ENCODE data around the gene DNMT3A. TPM values are rescaled to one million over a fixed set of nuclear protein-coding genes. Genes with fewer than 3 reads are reported as not detected.

The DNMT3A gene
- total RNA-seq, 1 donor, result 18.5 TPM

DNA sequence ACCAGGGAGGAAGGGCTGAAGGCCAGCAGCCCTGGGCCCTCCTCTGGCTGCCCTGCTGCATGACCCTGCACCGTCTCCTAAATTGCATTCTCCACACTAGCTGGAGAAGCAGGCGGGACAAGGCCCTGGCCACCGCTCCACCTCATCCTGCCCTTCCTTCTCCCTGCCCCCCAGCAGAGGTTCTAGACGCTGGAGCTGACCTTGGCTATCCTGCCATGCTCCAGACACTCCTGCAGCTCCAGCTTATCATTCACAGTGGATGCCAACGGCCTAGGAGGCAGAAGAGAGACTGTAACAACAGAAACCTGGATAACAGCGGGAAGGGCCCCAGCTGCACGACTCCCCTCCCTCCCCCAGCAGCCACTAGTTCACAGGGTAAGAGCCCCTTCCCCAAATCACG lies 105.0 kb downstream of the DNMT3A start:
- no peak overlapping the region for H3K4me3 ChIP-seq (ENCODE audit: low read length)
- no peaks in the 10 kb centered on the region for H3K27me3 ChIP-seq (ENCODE audit: insufficient read depth, low read length)
- no peaks in the 10 kb centered on the region for H3K4me1 ChIP-seq (ENCODE audit: insufficient read depth, low read length)
- H3K9me3 ChIP-seq (ENCODE audit: low read depth, low read length), result no peaks in the 10 kb centered on the region

DNA sequence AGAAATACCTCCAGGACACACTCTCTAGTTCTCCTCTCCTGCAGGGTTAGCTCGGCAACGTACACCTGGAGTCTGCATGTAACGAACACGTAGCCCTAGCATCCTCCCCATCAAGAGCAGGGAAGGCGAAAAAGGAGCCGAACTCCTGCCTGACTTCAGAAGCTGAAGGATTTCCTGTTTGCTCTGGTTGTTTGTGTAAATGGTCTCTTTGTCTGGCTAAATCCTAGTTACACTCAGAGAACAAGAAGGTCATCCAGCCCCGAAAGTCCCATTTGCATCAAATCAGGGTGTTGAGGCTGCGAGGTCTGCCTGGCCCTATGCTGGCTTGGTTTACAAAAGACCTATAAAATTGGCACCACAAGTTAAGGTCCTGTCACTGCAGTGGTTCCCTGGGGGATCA lies 107.0 kb downstream of the DNMT3A start:
- Histone ChIP-seq H3K4me3 (ENCODE audit: low read length) (no peak overlapping the region), H3K27me3 (ENCODE audit: insufficient read depth, low read length) (no peaks in the 10 kb centered on the region), H3K4me1 (ENCODE audit: insufficient read depth, low read length) (no peaks in the 10 kb centered on the region), H3K9me3 (ENCODE audit: low read depth, low read length) (no peaks in the 10 kb centered on the region)

DNA sequence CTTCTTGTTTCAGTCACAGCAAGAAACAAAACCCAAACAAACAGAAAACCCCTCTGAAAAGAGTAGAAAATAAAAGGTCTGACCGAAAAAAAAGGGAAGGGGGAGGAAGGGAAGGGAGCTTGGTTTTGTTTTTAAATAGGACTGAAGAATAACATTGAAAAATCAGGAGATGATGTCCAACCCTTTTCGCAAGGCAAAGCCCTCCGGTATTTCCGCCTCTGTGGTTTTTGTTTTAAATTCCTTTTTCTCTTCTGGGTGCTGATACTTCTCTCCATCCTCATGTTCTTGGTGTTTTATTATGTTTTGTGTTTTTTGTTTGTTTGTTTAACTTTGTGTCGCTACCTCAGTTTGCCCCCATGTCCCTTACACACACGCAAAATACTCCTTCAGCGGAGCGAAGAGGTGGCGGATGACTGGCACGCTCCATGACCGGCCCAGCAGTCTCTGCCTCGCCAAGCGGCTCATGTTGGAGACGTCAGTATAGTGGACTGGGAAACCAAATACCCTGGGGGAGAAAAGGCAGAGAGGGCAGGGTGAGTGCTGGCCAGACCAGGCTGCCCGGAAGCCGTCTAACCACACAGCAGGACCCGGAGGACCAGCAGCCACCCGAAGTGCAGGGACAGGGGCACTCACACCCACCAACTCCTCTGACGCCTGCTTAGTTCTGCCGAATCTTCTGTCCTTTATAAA lies 107.7 kb downstream of the DNMT3A start:
- Histone ChIP-seq H3K9me3 (ENCODE audit: low read depth, low read length) (no peaks in the 10 kb centered on the region), H3K4me1 (ENCODE audit: insufficient read depth, low read length) (no peaks in the 10 kb centered on the region), H3K4me3 (ENCODE audit: low read length) (no peak overlapping the region), H3K27me3 (ENCODE audit: insufficient read depth, low read length) (no peaks in the 10 kb centered on the region)

DNA sequence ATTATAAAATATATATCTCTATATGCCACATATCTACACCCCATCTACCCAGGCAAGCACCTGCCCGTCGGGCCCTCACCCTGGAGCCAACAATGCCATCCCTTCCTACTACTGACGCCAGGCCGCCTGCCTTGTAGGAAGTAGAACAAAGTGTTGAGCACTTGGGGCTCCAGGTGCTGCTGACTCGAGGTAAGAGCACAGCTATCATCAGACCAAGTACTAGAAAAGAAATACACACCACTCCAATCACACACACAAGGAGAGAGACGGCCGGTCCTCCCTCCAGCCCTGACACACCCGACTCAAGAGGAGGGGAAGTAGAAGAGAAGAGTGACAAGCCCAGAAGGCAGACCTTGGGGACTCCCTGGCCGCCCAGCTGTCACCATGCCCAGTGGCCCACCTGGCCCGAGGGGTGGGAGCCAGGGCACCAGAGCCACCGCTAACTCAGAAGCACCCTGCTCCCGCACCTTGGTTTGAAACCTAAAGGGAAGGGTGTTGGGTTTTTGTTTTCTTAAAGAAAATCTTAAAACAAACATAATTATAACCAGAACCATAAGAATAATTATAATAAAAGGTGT lies 109.4 kb downstream of the DNMT3A start:
- Histone ChIP-seq H3K4me3 (ENCODE audit: low read length) (no peak overlapping the region), H3K27me3 (ENCODE audit: insufficient read depth, low read length) (no peaks in the 10 kb centered on the region), H3K9me3 (ENCODE audit: low read depth, low read length) (no peaks in the 10 kb centered on the region), H3K4me1 (ENCODE audit: insufficient read depth, low read length) (peaks cover 5% of the 10 kb centered on the region)

DNA sequence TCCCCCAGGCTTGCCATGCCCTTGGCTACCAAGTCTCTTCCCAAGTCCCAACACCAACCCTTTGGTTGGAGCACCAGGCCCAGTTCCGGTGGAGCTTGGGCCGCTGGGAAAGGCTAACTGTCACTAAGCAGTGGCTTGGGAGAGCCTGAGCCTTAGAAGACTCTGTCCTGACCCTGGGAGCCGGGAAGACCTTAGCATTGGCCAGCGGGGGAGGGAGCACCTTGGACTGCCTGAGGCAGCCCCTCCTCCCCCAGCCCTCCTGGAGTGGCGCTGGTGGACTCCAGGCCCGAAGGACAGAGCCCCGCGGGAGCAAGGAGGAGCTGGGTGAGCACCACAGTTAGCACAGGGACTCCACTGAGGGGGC lies 110.8 kb downstream of the DNMT3A start:
- Histone ChIP-seq H3K4me1 (ENCODE audit: insufficient read depth, low read length) (peaks cover 5% of the 10 kb centered on the region), H3K27me3 (ENCODE audit: insufficient read depth, low read length) (no peaks in the 10 kb centered on the region), H3K9me3 (ENCODE audit: low read depth, low read length) (no peaks in the 10 kb centered on the region), H3K4me3 (ENCODE audit: low read length) (no peak overlapping the region)

DNA sequence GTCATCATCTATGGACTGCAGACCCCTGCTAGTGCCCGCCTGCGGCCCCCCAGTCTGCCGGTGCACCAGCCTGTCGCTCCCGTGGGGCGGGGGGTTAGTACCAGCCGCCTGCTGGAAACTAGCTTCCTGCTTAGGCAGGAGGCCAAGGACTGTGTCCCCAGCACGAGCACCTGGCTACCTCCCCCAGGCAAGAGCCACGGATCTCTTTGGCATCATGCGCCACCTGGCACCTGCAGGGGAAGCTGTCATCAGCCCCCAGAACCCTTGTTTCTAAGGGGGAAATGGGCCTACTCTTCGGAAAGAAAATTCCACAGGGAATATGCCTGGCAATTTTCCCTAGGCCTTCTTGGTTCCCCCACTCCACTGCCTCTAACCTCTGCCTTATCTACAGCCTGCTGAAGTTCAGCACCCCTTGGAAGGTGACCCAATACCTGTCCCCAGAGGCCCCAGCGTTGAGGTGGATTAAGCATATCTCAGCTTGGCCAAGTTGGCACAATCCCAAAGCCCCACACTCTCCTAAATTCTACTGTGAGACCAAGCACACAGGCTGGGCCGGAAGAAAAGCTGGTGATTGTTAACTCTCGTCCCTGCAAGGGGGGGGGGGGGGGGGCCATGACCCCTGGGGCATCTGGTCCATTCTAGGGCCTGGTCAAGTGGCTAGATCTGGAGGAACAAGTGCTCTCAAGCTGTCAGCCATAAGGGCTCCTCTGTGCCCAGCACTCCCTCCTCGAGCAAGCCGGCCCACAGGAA lies 111.4 kb downstream of the DNMT3A start:
- Histone ChIP-seq H3K4me1 (ENCODE audit: insufficient read depth, low read length) (peaks cover 5% of the 10 kb centered on the region), H3K9me3 (ENCODE audit: low read depth, low read length) (no peaks in the 10 kb centered on the region), H3K27me3 (ENCODE audit: insufficient read depth, low read length) (no peaks in the 10 kb centered on the region), H3K4me3 (ENCODE audit: low read length) (no peak overlapping the region)

DNA sequence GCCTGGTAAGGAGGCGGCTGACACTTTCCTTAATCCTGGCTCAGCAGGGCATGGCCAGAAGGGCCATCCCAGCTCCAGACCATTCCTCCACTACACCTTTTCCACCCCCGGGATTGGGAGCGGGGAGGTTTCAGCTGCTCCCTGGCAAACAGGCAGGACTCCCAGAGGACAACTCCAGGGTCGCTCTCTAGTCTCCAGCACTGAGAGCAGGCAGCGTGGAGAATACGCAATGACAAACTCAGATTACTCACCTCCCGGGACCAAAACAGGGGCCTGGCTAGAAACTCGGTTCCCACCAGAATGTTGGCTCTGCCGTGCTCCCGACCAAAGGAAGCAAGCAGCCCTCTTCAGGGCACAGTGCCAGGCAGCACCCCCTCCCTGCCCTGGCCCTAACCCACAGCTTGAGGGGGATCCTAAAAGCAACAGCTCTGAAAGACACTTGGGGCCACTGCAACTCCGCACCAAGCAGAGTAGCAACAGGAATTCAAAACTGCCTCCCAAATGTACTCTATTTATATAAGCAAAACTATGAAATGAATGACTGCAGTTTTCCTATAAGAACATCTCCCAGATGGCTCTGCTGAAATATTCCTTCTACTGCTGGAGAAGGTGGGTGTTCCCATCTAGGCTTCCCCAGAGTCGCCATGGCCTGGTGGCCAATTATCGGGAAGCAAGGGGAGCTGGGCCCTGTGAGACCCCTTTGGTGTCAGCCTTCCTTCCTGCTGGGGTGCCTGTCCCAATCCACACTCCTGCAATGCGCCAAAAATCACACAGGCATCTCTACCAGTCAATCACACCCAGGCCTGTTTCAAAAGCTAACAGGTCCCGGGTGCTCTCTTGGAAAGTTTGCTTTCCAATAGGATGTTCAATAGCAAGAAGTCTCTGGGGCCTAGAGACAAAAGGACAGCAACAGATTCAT lies 112.2 kb downstream of the DNMT3A start:
- Histone ChIP-seq H3K27me3 (ENCODE audit: insufficient read depth, low read length) (no peaks in the 10 kb centered on the region), H3K9me3 (ENCODE audit: low read depth, low read length) (no peaks in the 10 kb centered on the region)

DNA sequence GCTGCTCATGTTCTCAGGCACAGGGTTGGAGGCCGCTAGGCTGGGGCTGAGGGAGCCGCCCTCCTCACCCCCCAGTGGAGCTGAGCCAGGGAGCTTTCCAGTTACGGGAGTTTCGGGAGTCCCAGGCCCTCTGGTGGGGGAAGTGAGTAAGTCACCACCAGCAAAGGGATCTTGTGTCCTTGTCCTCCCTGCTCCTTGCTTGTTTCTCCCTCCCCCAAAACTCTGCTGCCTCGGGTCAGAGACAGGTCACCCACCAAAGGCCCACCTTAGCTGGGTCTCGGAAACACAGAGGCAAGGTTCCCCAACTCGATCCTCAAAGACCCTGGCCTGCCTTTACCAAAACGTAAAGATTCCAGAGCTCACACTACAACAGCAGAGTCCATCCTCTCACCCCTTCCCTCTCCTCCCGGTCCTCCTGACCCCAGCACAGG lies 112.9 kb downstream of the DNMT3A start:
- Histone ChIP-seq H3K4me3 (ENCODE audit: low read length) (no peak overlapping the region), H3K27me3 (ENCODE audit: insufficient read depth, low read length) (no peaks in the 10 kb centered on the region), H3K4me1 (ENCODE audit: insufficient read depth, low read length) (peaks cover 5% of the 10 kb centered on the region), H3K9me3 (ENCODE audit: low read depth, low read length) (no peaks in the 10 kb centered on the region)

More for the DNA sequence above, 112.2 kb downstream of the DNMT3A start:
- peaks cover 5% of the 10 kb centered on the region for H3K4me1 ChIP-seq (ENCODE audit: insufficient read depth, low read length)
- no peak overlapping the region for H3K4me3 ChIP-seq (ENCODE audit: low read length)

DNA sequence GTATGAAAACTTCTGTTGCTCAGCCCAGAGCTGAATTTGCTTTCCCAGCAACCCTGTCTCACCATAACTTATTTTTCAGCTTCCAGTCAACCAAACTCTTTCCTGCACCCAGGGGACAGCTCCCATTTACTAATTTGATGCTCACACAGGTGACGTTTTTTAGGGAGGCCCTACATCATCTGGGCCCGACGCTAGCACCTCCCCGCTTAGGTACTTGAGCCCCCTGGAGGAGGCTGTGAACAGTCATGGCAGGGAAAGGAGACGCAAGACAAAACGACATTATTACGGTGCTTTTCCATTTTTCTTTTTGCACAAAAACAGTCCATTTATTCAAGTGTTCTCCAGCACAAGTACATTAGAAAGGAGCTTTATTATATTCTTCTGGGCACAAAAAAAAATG lies 114.1 kb downstream of the DNMT3A start:
- no peaks in the 10 kb centered on the region for H3K27me3 ChIP-seq (ENCODE audit: insufficient read depth, low read length)
- peaks cover 5% of the 10 kb centered on the region for H3K4me1 ChIP-seq (ENCODE audit: insufficient read depth, low read length)
- H3K9me3 ChIP-seq (ENCODE audit: low read depth, low read length), result no peaks in the 10 kb centered on the region
- H3K4me3 ChIP-seq (ENCODE audit: low read length), result no peak overlapping the region

DNA sequence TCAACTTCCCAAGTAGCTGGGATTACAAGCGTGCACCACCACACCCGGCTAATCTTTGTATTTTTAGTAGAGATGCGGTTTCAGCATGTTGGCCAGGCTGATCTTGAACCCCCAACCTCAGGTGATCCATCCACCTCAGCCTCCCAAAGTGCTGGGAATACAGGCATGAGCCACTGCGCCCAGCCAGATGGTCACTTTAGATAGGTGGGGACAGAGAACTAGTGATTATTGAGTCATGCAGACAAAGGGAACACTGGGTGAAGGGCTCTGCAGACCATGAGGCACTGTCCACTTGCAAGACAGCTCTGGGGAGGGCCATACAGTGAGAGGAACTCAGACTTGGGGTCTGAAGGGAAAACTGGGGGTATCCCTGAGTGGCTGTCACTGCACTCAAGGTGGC lies 114.9 kb downstream of the DNMT3A start:
- H3K4me1 ChIP-seq (ENCODE audit: insufficient read depth, low read length), result peaks cover 5% of the 10 kb centered on the region
- no peaks in the 10 kb centered on the region for H3K27me3 ChIP-seq (ENCODE audit: insufficient read depth, low read length)
- H3K9me3 ChIP-seq (ENCODE audit: low read depth, low read length), result no peaks in the 10 kb centered on the region
- H3K4me3 ChIP-seq (ENCODE audit: low read length), result no peak overlapping the region

DNA sequence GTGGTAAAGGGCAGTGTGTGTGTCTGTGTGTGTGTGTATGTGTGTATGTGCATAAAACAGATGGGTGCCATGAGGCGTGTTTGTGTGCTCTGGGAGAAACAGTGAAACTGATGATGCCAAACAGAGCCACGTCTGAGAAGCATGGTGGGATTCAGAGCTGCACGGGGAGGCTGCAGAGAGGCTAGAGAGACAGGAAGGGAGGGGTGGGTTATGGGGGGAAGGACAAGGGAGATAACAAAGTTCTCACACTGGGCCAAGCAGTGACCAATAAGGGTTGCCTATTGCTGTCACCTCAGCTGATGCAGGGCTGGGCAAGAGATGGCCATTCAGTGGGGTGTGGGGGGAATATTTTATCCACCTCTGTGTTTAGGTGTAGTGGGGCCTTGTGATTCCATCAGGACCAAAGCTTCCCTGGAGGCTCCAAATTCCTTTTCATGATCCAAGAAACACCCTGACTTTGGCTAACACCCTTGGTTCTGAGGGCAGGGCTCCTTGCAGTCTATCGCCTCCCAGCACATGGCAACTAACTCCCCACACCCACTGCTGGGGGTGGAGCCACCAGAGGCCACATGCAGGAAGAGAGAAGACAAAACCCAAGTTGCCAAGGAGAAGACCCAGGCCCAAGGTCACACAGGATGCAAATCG lies 119.1 kb downstream of the DNMT3A start:
- Histone ChIP-seq H3K4me3 (ENCODE audit: low read length) (no peak overlapping the region), H3K27me3 (ENCODE audit: insufficient read depth, low read length) (no peaks in the 10 kb centered on the region), H3K4me1 (ENCODE audit: insufficient read depth, low read length) (no peaks in the 10 kb centered on the region), H3K9me3 (ENCODE audit: low read depth, low read length) (no peaks in the 10 kb centered on the region)

DNA sequence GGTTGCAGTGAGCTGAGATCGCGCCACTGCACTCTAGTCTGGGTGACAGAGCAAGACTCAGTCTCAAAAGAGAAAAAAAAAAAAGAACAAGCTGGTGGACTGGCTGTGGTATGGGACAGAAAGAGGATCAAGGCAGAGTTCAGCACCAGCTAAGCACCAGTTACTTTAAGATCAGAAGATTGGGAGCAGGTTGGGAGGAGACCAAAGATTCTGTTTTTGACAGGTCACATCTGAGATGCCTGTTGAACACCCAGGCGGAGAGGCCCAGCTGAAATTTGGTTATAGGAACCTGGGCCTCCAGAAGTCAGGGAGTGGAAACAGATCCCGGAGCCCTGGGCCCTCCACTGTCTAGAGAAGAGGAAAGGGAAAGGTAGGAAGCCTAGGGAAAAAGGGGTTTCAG lies 120.1 kb downstream of the DNMT3A start:
- Histone ChIP-seq H3K9me3 (ENCODE audit: low read depth, low read length) (no peaks in the 10 kb centered on the region), H3K4me1 (ENCODE audit: insufficient read depth, low read length) (peaks cover 8% of the 10 kb centered on the region), H3K27me3 (ENCODE audit: insufficient read depth, low read length) (no peaks in the 10 kb centered on the region), H3K4me3 (ENCODE audit: low read length) (no peak overlapping the region)

DNA sequence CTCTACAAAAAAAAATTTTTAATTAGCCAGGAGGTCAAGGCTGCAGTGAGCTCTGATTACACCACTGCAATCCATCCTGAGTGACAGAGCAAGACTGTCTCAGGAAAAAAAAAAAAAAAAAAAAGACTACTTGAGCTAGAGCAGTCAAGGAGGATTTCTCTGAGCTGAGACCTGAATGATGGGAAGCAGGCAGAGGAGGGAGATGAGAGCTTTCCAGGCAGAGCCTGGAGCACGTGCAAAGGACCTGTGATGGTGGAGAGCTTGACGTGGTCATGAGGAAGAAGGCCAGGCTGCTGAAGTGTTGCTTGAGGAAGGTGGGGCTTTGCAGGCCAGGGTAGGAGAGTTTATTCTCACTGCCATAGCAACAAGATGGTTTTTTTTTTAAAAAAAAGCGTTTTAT lies 121.4 kb downstream of the DNMT3A start:
- Histone ChIP-seq H3K27me3 (ENCODE audit: insufficient read depth, low read length) (no peaks in the 10 kb centered on the region), H3K4me1 (ENCODE audit: insufficient read depth, low read length) (peaks cover 15% of the 10 kb centered on the region), H3K4me3 (ENCODE audit: low read length) (no peak overlapping the region)

DNA sequence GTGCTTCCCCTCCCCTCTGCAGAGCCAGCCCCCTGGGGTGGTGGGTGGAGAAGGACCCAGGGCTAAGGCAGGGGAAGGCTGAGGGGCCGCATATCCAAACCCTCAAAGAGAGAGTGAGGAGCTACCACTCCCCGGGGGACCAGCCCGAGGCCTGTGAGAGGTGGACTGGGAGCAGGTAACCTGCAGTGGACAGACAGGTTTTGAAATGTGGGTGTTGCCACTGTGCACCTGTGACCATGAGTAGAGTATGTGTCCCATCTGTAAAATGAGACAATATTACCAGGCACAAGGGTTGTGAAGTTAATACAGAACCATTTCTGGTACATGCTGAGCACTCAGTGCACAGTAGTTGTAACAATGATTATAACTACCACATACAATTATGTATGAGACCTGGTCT lies 122.1 kb downstream of the DNMT3A start:
- Histone ChIP-seq H3K4me1 (ENCODE audit: insufficient read depth, low read length) (peaks cover 15% of the 10 kb centered on the region), H3K9me3 (ENCODE audit: low read depth, low read length) (no peaks in the 10 kb centered on the region), H3K4me3 (ENCODE audit: low read length) (no peak overlapping the region), H3K27me3 (ENCODE audit: insufficient read depth, low read length) (no peaks in the 10 kb centered on the region)

More for the DNA sequence above, 121.4 kb downstream of the DNMT3A start:
- H3K9me3 ChIP-seq (ENCODE audit: low read depth, low read length), result no peaks in the 10 kb centered on the region
